Esophagus squamous epithelium (tissue), 4 donors: ENCODE measurements around the gene GALM.

Experiments
- CTCF ChIP-seq, 6 experiments: fragments of 450-650 bp in 4 of 6; fragments of 200-600 bp in 2 of 6; sonication (generic) in 2 of 6; IDR thresholded peaks; one replicate each; pipeline ENCODE4 v1.5.1; 2016 to 2019; ENCODE audit warnings: antibody characterized with exemption in 6 of 6, mild to moderate bottlenecking in 4 of 6, moderate library complexity in 4 of 6
- POLR2A ChIP-seq, 4 donors: fragments of 450-650 bp; IDR thresholded peaks; one replicate each; pipeline ENCODE4 v1.6.1; 2017; ENCODE audit warnings: antibody characterized with exemption in 4 of 4, mild to moderate bottlenecking in 4 of 4, moderate library complexity in 3 of 4

GRCh38 chr2:38716185-38716584 lies 50.3 kb downstream of the GALM start:
- no peak for TF ChIP-seq POLR2A (IDR thresholded peaks at IDR 0.05)
- no peak for TF ChIP-seq CTCF (IDR thresholded peaks at IDR 0.05)
